Mucosa of descending colon (tissue), 3 donors: ENCODE data around the gene P3R3URF. TPM values are rescaled to one million over a fixed set of nuclear protein-coding genes. Genes with fewer than 3 reads are reported as not detected.

Experiments
- ATAC-seq: fragments of 200-7000 bp; cut with Tn5 transposase; one replicate; pipeline ENCODE4 v1.9.1; 2020; ENCODE audit warnings: mild to moderate bottlenecking, moderate library complexity
- DNase-seq, 3 donors: peaks; one replicate each; pipeline ENCODE4 v3.0.0-alpha.2; 2020
- H3K36me3 ChIP-seq: fragments of 200-600 bp; one replicate; pipeline ENCODE4 v1.8.0; 2021; ENCODE audit warnings: low read depth, mild to moderate bottlenecking
- H3K4me1 ChIP-seq: fragments of 200-600 bp; one replicate; pipeline ENCODE4 v1.8.0; 2021; ENCODE audit warnings: low read depth, mild to moderate bottlenecking
- H3K4me3 ChIP-seq: fragments of 200-600 bp; one replicate; pipeline ENCODE4 v1.8.0; 2021; ENCODE audit warnings: mild to moderate bottlenecking
- H3K9me3 ChIP-seq: fragments of 200-600 bp; one replicate; pipeline ENCODE4 v1.8.0; 2021; ENCODE audit warnings: mild to moderate bottlenecking
- intact Hi-C, 2 donors: fragments of 100-400 bp; cut with DNase I in 1 of 2; cut with micrococcal nuclease in 1 of 2; formaldehyde crosslinking; loops; one replicate each; pipeline versions ENCODE4 v1.11.0 to v1.11.1; 2022; cut with DNase I, micrococcal nuclease
- total RNA-seq, 3 donors: library from RNA; stranded (reverse); fragmentation: NEBNext Ultra II Directional in 2 of 3; extraction: Animal tissue kit (Norgen Biotek cat#: 25700) in 2 of 3; gene quantifications; one replicate each; pipeline versions ENCODE4 v1.2.1 to v1.2.4, GENCODE V29; 2021 to 2023
- TF ChIP-seq, protein P1 (sequence below): fragments of 200-600 bp; IDR thresholded peaks from one replicate; pipeline ENCODE4 v1.8.0; 2022; ENCODE audit warnings: antibody characterized with exemption, mild to moderate bottlenecking
- donor health status: DM: no; HTN: no; CAD: no; lungs with moderate emphysema.
- donor health status: DM: no; HTN: no; CAD: no.
- donor health status: DM: no; HTN: yes; CAD: no.

The P3R3URF gene
- total RNA-seq, 3 donors from 2014 or later = not detected

GRCh38 chr1:46193984-46194570 lies 17.8 kb upstream of the P3R3URF start:
- H3K36me3 ChIP-seq = no peaks in the 10 kb centered on the region
- ATAC-seq = no peak
- DNase-seq = no peak
- TF ChIP-seq, protein P1, sequence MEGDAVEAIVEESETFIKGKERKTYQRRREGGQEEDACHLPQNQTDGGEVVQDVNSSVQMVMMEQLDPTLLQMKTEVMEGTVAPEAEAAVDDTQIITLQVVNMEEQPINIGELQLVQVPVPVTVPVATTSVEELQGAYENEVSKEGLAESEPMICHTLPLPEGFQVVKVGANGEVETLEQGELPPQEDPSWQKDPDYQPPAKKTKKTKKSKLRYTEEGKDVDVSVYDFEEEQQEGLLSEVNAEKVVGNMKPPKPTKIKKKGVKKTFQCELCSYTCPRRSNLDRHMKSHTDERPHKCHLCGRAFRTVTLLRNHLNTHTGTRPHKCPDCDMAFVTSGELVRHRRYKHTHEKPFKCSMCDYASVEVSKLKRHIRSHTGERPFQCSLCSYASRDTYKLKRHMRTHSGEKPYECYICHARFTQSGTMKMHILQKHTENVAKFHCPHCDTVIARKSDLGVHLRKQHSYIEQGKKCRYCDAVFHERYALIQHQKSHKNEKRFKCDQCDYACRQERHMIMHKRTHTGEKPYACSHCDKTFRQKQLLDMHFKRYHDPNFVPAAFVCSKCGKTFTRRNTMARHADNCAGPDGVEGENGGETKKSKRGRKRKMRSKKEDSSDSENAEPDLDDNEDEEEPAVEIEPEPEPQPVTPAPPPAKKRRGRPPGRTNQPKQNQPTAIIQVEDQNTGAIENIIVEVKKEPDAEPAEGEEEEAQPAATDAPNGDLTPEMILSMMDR = no peak
- H3K4me1 ChIP-seq = peaks cover 13% of the 10 kb centered on the region
- H3K9me3 ChIP-seq = no peaks in the 10 kb centered on the region
- no peak overlapping the region for H3K4me3 ChIP-seq
- intact Hi-C loops = no loop called here

GRCh38 chr1:46193285-46193684 lies 17.0 kb upstream of the P3R3URF start:
- no peak for DNase-seq
- Histone ChIP-seq H3K36me3 (no peaks in the 10 kb centered on the region), H3K4me1 (peaks cover 18% of the 10 kb centered on the region), H3K4me3 (no peak overlapping the region), H3K9me3 (no peaks in the 10 kb centered on the region)
- no peak for ATAC-seq
- TF ChIP-seq, protein P1 = no peak
- intact Hi-C loops = no loop called here

DNA sequence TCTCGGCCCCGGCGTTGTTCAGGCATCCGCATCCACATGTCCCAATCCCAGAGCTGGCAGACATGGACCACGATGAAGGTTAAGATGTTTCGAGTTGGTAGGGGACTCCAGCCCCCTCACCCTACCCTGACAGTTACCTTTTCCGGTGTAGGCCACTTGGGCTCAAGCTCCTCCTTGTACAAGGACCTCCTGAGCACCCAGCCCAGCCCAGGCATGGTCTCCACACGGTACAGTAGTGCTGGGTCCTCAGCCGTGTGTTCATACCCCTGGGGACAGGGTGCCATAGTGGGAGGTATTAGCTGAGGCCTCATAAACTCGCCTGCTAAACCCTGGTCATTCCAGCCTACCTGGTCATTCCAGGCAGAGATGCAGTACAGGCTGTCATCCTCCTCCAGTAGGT lies 15.9 kb upstream of the P3R3URF start:
- TF ChIP-seq, protein P1 = no peak
- Histone ChIP-seq H3K4me1 (peaks cover 17% of the 10 kb centered on the region), H3K4me3 (no peak overlapping the region), H3K36me3 (no peaks in the 10 kb centered on the region), H3K9me3 (no peaks in the 10 kb centered on the region)
- no peak for DNase-seq
- no peak for ATAC-seq
- intact Hi-C loops = no loop called here

DNA sequence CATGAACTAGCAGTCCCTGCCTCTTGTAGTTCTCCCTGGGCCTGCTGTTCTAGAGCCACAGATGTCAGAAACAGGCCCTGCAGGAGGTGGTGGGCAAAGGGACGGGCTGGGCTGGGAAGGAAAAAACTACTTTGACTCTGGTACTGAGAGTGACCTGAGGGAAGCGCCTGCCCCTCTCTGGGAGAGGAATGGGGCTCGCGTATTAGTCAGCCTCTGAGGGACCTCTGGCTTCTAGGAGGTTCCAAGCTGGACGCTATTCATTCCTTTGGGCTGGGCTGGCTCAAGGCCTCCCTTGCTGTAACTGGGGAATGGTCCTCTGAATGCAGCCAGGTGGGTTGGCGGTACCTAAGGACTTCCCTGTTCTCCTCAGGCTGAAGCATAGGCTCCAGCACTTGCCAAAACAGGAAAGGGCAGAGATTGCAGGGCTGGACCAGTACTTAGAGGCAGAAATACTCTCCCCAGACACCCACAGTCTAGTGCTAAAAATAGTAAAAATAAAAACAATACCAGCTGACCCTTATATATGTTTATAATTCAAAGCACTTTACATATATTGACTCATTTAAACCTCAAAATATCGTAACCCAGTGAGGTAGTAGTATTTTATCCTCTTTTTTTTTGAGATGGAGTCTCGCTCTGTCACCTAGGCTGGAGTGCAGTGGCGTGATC lies 14.9 kb upstream of the P3R3URF start:
- DNase-seq = no peak
- H3K4me3 ChIP-seq = no peak overlapping the region
- no peaks in the 10 kb centered on the region for H3K36me3 ChIP-seq
- no peaks in the 10 kb centered on the region for H3K9me3 ChIP-seq
- no peak for ATAC-seq
- TF ChIP-seq, protein P1 = no peak
- intact Hi-C loops = no loop called here
- peaks cover 25% of the 10 kb centered on the region for H3K4me1 ChIP-seq

GRCh38 chr1:46190539-46190938 lies 14.3 kb upstream of the P3R3URF start:
- ATAC-seq (no peak), DNase-seq (no peak)
- Histone ChIP-seq H3K4me3 (no peak overlapping the region), H3K9me3 (no peaks in the 10 kb centered on the region), H3K4me1 (peaks cover 31% of the 10 kb centered on the region), H3K36me3 (no peaks in the 10 kb centered on the region)
- TF ChIP-seq, protein P1 = no peak
- intact Hi-C loops = no loop called here
